Measurements from ENCODE around the gene DND1.
"Not testable (repeated sequence)": the region's sequence is repeated elsewhere in the genome, so short reads cannot be mapped to it uniquely, and the experiment has no call there.

Gene DND1

GRCh38 chr5:140673187-140673976, at the start of gene DND1:
DND1 (minus strand) TSS chr5:140673576; CDS start chr5:140673542, 34 bp downstream.
- no peak for FAIRE-seq
- no peak for DNase-seq (ENCODE audit: insufficient read length, low spot score)

DNA sequence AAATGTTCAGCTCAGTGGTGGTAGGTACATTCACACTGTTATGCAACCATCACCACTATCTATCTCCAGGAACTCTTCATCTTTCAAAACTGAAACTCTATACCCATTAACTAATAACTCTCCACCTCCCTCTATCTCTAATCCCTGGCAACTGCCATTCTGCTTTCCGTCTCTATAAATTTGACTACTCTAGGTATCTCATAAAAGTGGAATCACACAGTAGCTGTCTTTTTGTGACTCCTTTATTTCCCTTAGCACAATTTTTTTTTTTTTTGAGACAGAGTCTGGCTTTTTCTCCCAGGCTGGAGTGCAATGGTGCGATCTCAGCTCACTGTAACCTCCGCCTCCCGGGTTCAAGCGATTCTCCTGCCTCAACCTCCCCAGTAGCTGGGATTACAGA, 48.0 kb upstream of the DND1 start:
- not testable (repeated sequence) for DNase-seq (ENCODE audit: insufficient read length, low spot score); FAIRE-seq

DNA sequence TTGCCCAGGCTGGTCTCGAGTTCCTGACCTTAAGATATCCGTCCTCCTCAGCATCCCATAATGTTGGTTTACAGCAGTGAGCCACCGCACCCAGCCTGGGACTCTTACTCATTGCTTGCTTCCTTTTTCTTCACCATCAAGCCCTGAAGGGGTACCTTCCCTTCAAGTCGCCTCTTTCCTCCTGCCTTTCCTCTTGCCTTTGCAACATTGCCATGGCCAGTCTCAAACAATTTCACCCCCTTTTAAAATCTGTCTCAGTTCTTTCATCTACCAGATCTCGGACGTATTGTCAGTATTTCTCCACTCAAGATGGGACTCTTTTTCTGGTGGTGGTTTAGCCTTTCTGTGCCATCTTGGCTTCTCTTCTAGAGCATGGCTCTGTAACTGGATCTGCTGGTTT, 47.4 kb upstream of the DND1 start:
- FAIRE-seq; DNase-seq (ENCODE audit: insufficient read length, low spot score): not testable (repeated sequence)

GRCh38 chr5:140718266-140718592, 44.9 kb upstream of the DND1 start:
- DNase-seq (ENCODE audit: insufficient read length, low spot score) (no peak), FAIRE-seq (no peak)

- not testable (repeated sequence) for FAIRE-seq
Measured at GRCh38 chr5:140716238-140716637, 42.9 kb upstream of the DND1 start.

GRCh38 chr5:140713562-140714094, 40.3 kb upstream of the DND1 start:
- FAIRE-seq (no peak), DNase-seq (ENCODE audit: insufficient read length, low spot score) (no peak)

More at GRCh38 chr5:140716238-140716637, 42.9 kb upstream of the DND1 start:
- not testable (repeated sequence) for DNase-seq (ENCODE audit: insufficient read length, low spot score)

DNA sequence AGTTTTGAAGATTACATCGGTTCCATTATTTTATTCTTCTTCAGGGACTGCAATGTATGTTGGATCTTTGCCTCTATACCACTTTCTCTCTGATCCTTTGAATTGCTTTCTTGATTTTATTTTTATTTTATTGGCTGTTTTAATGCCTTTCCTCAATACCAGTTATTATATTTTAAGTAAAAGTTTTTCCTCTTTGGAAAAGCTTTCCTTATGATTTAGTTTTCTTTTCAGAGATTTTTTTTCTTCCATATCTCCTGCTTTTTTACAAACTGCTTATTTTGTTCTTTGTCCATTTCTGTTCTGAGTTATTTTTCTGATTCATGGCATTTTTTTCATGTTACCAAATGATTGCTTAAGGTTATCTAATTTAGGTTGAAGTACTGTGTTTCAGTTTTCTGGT, 38.4 kb upstream of the DND1 start:
- DNase-seq (ENCODE audit: insufficient read length, low spot score) (no peak), FAIRE-seq (no peak)

DNA sequence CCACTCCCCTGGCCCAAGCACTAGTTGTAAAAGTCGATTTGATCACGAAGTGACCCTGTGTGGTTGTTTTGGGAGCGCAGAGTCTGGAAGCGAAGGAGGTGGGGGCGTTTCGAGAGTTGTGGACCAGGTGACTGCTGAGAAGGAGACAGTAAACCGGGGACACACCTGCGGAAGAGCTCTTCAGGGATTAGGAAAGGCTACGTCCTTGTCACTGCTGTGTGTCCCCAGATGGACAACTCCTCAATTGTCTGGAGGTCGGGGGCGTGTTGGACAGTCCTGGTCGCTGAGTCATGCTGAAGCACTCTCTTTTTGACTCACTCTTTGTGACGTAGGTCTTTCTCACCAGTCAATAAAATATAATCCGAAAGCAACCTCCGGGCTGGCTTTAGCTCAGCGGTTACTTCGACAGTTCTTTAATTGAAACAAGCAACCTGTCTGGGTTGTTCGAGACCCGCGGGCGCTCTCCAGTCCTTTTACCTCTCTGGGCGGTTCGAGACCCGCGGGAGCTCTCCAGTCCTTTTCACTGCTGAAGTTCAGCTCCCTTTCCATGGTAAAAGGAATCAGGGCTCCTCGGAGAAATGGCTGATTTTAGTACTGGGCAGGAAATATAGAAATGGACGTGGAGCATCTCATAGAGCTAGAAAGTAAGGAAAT, 37.6 kb upstream of the DND1 start:
- DNase-seq (ENCODE audit: insufficient read length, low spot score) (peak; percentile 80), FAIRE-seq (peak; percentile 74)

DNA sequence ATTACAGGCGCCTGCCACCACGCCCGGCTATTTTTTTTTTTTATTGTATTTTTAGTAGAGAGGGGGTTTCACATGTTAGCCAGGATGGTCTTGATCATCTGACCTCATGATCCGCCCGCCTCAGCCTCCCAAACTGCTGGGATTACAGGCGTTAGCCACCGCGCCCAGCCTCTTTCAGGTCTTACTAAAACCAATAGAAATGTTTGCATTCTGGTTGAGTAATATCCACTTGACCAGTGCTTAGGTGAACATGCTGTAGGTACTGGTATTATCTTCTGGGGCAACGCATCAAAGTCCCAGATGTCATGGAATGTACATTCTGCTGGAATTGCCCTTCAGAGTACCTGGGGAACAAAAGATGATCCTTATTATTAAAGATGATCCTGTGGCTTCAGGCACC, 35.4 kb upstream of the DND1 start:
- DNase-seq (ENCODE audit: insufficient read length, low spot score); FAIRE-seq: not testable (repeated sequence)

- FAIRE-seq = no peak
- DNase-seq (ENCODE audit: insufficient read length, low spot score) = no peak
Measured at GRCh38 chr5:140707812-140708211, 34.4 kb upstream of the DND1 start.

DNA sequence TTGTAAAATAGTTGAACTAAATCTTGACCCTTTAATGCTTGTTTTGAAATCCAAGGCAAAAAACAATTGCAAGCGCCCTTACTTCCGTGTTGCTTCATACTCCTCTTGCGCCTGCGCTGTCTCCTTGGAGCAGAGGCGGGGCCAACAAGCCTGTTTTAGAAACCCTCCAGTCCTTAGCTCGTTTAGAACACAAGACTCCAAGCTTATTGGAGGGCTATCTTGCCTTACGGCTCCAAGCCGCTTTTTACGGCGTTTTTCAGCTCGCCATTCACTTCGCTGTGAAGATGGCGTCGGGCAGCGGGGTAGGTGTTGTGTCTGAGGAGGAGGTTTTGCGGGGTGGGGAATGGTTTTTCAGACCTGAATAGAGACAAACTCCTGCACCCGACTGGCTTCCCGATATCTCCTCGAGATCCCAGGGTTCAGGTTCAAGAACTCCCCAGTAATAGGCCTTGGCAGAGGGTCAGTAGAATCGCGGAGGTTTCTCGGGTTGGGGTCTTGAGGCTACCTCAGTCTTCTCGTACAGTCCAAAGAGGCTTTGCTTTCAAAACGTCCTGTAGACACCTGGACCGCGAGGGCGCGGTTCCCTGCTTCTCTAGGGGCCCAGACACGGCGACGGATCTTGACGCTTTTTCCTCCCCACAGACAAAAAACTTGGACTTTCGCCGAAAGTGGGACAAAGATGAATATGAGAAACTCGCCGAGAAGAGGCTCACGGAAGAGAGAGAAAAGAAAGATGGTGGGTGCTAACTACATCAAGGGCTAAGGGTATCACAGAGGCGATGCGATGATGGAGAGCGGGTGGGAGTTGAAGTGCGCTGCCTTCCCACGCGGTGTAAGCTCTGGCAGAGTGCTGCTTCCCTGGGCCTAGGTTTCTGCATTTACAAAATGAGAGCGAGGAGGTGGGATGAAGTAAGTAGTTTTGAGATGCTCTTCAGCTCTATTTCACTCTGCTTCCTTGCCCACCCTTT, 27.1 kb upstream of the DND1 start, which contains the start of gene ZMAT2:
TSS of gene ZMAT2 (plus strand) at position 271 of the 968 bp plus-strand sequence. CDS start at position 285, 14 bp downstream.
- peak; percentile 92 for FAIRE-seq

GRCh38 chr5:140696891-140697492, 23.6 kb upstream of the DND1 start:
- FAIRE-seq = no peak
- DNase-seq (ENCODE audit: insufficient read length, low spot score) = no peak

More for the DNA sequence above, 27.1 kb upstream of the DND1 start, which contains the start of gene ZMAT2:
- peak; percentile 96 for DNase-seq (ENCODE audit: insufficient read length, low spot score)

- DNase-seq (ENCODE audit: insufficient read length, low spot score) (no peak), FAIRE-seq (no peak)
Measured at GRCh38 chr5:140694276-140694675, 20.9 kb upstream of the DND1 start.

- DNase-seq (ENCODE audit: insufficient read length, low spot score) (peak; percentile 96), FAIRE-seq (peak; percentile 73)
Measured at GRCh38 chr5:140690941-140691924, 17.9 kb upstream of the DND1 start, which contains the start of the genes HARS1 and HARS2. HARS1 (minus strand) TSS chr5:140691370; CDS start chr5:140691304, 66 bp downstream. HARS2 (plus strand) TSS chr5:140691455; CDS start chr5:140691649, 194 bp downstream.

DNA sequence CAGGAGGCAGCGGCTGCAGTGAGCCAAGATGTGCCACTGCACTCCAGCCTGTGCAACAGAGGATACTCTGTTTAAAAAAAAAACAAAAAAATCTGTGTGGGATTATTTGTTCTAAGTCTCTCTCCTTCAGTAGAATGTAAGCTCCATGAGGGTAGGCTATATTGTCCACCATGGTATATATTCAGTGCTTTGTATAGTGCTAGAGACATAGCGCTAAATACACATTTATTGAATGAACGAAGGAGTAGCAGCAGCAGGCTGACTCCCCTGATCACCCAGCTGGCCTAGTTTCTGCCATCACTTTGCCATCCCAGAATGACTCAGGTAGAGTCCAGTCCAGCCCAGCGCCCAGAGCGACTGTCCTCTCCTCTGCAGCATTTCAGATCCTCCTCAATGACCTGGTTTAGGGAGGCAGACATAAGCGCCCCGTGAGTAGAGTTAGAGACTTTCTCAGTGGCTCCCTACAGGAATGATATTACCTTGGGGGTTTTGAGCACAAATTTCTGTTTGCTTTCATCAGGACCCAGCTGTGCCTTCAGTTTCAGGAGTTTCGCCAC, 17.1 kb upstream of the DND1 start:
- FAIRE-seq (no peak), DNase-seq (ENCODE audit: insufficient read length, low spot score) (no peak)

- no peak for DNase-seq (ENCODE audit: insufficient read length, low spot score)
- FAIRE-seq = no peak
Measured at GRCh38 chr5:140678993-140679392, 5.6 kb upstream of the DND1 start.

DNA sequence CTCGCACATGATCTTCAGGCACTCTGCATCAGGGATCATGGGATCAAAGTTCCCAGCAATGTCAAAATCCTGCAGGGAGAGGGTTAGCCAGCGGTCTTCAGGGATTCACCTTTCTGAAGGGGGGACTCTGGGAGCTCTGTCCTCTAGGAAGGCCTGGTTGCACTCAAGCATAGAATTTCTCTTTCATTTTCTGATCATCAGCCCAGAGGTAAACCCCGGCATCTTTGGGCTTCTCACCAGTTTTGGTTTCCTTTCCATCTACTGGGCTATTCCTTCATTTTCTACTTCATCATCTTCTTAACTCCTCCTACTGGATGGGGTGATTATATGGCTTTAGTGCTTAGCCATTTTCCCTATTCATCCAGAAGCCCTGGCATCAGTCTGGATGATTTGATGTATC, 4.6 kb upstream of the DND1 start:
- FAIRE-seq = no peak
- no peak for DNase-seq (ENCODE audit: insufficient read length, low spot score)

GRCh38 chr5:140674629-140675028, 1.3 kb upstream of the DND1 start:
- DNase-seq (ENCODE audit: insufficient read length, low spot score) (no peak), FAIRE-seq (no peak)

All from HTR-8/SVneo (cell line).